Peyer's patch (tissue), 4 donors: ENCODE measurements around the gene GOLGA6A. TPM values are rescaled to one million over a fixed set of nuclear protein-coding genes. Genes with fewer than 3 reads are reported as not detected.

ENCODE experiments used
- DNase-seq, 3 donors: peaks; one replicate each; pipeline ENCODE4 v3.0.0-alpha.2; 2017 to 2019
- H3K27ac ChIP-seq, 4 donors: fragments of 200-600 bp; sonication (generic); one replicate each; pipeline ENCODE4 v1.5.1; 2016 to 2019
- H3K27me3 ChIP-seq, 2 donors: fragments of 200-600 bp; sonication (generic); one replicate each; pipeline ENCODE4 v1.5.1; 2019
- H3K36me3 ChIP-seq, 3 donors: fragments of 200-600 bp; sonication (generic); one replicate each; pipeline ENCODE4 v1.5.1; 2016 to 2019
- H3K4me1 ChIP-seq, 4 donors: fragments of 200-600 bp; sonication (generic); one replicate each; pipeline ENCODE4 v1.5.1; 2016 to 2019
- H3K4me3 ChIP-seq, 4 donors: fragments of 200-600 bp; sonication (generic); 1 replicate in 3 of 4; 2 replicates in 1 of 4; pipeline ENCODE4 v1.5.1; 2016 to 2019; ENCODE audit warnings: mild to moderate bottlenecking in 1 of 4
- H3K9me3 ChIP-seq, 4 donors: fragments of 200-600 bp; sonication (generic); one replicate each; pipeline ENCODE4 v1.5.1; 2016 to 2019; ENCODE audit warnings: mild to moderate bottlenecking in 1 of 4
- CTCF ChIP-seq, 6 experiments: fragments of 450-650 bp in 4 of 6; fragments of 200-600 bp in 2 of 6; sonication (generic) in 1 of 6; IDR thresholded peaks; one replicate each; pipeline ENCODE4 v1.5.1; 2017 to 2019; ENCODE audit warnings: antibody characterized with exemption in 6 of 6, mild to moderate bottlenecking in 3 of 6, moderate library complexity in 1 of 6
- POLR2A ChIP-seq, 2 donors: fragments of 450-650 bp; IDR thresholded peaks; one replicate each; pipeline ENCODE4 v1.5.1; 2017; ENCODE audit warnings: antibody characterized with exemption in 2 of 2, mild to moderate bottlenecking in 2 of 2, moderate library complexity in 2 of 2
- total RNA-seq, 4 donors: library from RNA; depleted of rRNA; stranded (reverse); fragments of >200 nt; gene quantifications; one replicate each; pipeline ENCODE4 v1.1.0, GENCODE V29; 2016

GOLGA6A gene
- total RNA-seq, 4 donors from 2014 or later = 0.38 TPM; not detected in 3

GRCh38 chr15:74038707-74039655, 43.4 kb downstream of the GOLGA6A start:
- TF ChIP-seq POLR2A (IDR thresholded peaks at IDR 0.05) (no peak), CTCF (IDR thresholded peaks at IDR 0.05) (no peak)
- Histone ChIP-seq H3K4me3 (no peak overlapping the region), H3K4me1 (peaks cover 0 to 5% (median 0%) of the 10 kb centered on the region in 4 donors), H3K27ac (peak overlapping the region in 3 of 4 donors; percentile 38 to 65 (median 43)), H3K9me3 (no peaks in the 10 kb centered on the region), H3K36me3 (peaks cover 0 to 45% (median 0%) of the 10 kb centered on the region in 3 donors), H3K27me3 (no peaks in the 10 kb centered on the region)
- no peak for DNase-seq

DNA sequence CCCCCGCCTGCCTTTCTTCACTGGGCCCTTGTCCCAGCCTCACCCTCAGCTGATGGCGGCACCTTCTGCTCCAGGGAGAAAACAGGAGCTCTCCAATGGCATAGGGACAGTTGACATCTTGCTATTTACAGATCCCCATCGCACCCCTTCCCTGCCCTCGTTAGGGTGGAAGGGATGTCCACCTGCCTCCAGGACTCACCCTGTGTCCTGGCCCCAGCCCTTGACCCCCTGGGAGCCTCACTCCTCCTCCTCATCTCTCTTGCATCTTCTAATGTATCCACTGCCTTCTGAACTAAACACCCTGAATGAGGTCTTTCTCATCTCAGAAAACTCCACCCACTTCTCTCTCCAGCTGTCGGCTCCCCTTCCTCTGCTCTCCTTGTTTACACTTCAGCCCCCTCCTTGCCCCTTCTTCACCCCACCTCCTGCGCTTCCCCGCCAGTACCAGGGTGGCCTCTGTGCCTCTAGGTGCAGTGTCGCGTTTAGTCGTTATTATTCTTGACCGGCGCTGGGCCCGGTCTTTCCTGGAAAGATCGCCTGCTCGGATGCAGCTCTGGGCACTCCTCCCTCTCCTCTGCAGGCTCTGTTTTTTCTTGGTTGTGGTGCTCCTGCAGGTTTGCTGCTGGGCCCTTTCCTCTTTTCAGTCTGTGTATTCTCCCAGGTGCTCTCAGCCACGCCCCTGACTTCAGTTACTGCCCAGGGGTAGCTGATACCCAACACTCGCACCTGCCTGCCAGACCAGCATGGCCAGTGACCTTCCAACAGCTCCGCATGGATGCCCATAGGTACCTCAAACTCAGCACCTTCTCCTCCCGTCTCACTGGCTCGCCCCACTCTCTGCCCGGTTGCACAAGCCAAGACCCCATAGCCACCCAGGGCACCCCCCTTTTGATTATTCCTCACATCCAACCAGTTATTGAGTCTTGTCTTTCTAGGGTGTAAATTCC, 44.9 kb downstream of the GOLGA6A start:
- peaks cover 0 to 51% (median 0%) of the 10 kb centered on the region in 3 donors for H3K36me3 ChIP-seq
- TF ChIP-seq CTCF (IDR thresholded peaks at IDR 0.05) (no peak), POLR2A (IDR thresholded peaks at IDR 0.05) (no peak)
- DNase-seq = no peak
- no peaks in the 10 kb centered on the region for H3K9me3 ChIP-seq
- H3K27me3 ChIP-seq = no peaks in the 10 kb centered on the region
- no peak overlapping the region for H3K4me3 ChIP-seq
- H3K27ac ChIP-seq = peak overlapping the region in 1 of 4 donors; percentile 6
- H3K4me1 ChIP-seq = no peaks in the 10 kb centered on the region

DNA sequence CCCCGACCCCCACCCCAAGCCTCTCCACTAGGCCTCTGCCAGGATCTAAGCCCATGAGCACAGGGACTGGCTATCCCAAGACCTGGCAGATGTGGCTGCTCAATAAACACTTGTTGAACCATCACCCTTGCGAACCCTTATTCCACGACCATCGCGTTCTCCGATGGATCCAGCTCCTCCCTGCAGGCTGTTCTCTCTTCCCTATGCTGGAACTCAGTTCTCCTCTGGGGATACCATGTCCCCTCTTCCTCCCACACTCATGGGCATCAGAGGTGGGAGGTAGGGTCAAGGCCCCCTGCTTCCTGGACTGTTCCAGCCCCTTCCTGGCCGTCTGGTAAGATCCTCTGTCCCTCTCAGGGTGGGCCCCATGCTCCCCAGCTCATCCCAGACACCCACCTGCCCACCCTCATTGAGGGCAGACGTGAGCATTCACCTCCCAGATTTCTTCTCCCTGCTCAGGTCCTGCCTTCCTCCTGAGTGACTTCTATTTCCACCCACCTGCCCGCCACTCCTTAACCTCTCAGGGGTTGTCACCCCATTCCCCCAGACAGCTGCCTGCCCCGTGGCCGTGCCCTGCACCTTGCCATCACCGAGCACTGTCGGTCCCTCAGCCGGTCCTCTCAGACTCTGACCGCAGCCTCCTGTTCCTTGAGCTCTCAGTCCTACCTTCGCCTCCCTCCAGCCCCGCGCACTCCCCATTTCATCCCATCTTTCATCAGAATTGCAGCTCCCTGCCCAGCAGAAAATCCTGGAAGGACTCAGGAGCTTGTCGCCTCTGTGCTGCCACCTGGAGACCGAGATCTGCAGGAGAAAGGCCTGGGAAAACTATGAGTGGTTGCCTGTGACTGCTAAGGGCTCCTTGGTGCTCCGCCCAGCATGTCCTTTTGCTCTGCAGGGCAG, 45.8 kb downstream of the GOLGA6A start:
- no peak overlapping the region for H3K4me3 ChIP-seq
- peaks cover 0 to 59% (median 0%) of the 10 kb centered on the region in 3 donors for H3K36me3 ChIP-seq
- H3K9me3 ChIP-seq = no peaks in the 10 kb centered on the region
- H3K4me1 ChIP-seq = no peaks in the 10 kb centered on the region
- TF ChIP-seq POLR2A (IDR thresholded peaks at IDR 0.05) = no peak
- TF ChIP-seq CTCF (IDR thresholded peaks at IDR 0.05) = peak in 4 of 6 experiments; percentile 26 to 51 (median 48)
- peak overlapping the region in 1 of 4 donors; percentile 27 for H3K27ac ChIP-seq
- H3K27me3 ChIP-seq = no peaks in the 10 kb centered on the region
- DNase-seq = peak in 1 of 3 donors; percentile 73

GRCh38 chr15:74035121-74036017, 47.0 kb downstream of the GOLGA6A start:
- H3K9me3 ChIP-seq = no peaks in the 10 kb centered on the region
- TF ChIP-seq POLR2A (IDR thresholded peaks at IDR 0.05) = no peak
- no peak for TF ChIP-seq CTCF (IDR thresholded peaks at IDR 0.05)

More at GRCh38 chr15:74035121-74036017, 47.0 kb downstream of the GOLGA6A start:
- H3K36me3 ChIP-seq = peaks cover 0 to 65% (median 0%) of the 10 kb centered on the region in 3 donors
- no peaks in the 10 kb centered on the region for H3K27me3 ChIP-seq
- H3K27ac ChIP-seq = no peak overlapping the region
- DNase-seq = no peak
- H3K4me1 ChIP-seq = no peaks in the 10 kb centered on the region
- no peak overlapping the region for H3K4me3 ChIP-seq
